Hindlimb muscle (tissue), 1 donor: ENCODE data around the gene MACF1. TPM values are rescaled to one million over a fixed set of nuclear protein-coding genes. Genes with fewer than 3 reads are reported as not detected.
"Not testable (repeated sequence)": the region's sequence is repeated elsewhere in the genome, so short reads cannot be mapped to it uniquely, and the experiment has no call there.

Experiments
- DNase-seq: peaks from one replicate; pipeline ENCODE4 v3.0.0-alpha.2; 2013
- polyA plus RNA-seq: library from polyadenylated mRNA; unstranded; fragments of 120-200 nt; gene quantifications from one replicate; pipeline ENCODE4 v1.2.1, GENCODE V29; 2013; ENCODE audit not compliant: insufficient read length

The MACF1 gene
- polyA plus RNA-seq, 1 donor, result 330 TPM

DNA sequence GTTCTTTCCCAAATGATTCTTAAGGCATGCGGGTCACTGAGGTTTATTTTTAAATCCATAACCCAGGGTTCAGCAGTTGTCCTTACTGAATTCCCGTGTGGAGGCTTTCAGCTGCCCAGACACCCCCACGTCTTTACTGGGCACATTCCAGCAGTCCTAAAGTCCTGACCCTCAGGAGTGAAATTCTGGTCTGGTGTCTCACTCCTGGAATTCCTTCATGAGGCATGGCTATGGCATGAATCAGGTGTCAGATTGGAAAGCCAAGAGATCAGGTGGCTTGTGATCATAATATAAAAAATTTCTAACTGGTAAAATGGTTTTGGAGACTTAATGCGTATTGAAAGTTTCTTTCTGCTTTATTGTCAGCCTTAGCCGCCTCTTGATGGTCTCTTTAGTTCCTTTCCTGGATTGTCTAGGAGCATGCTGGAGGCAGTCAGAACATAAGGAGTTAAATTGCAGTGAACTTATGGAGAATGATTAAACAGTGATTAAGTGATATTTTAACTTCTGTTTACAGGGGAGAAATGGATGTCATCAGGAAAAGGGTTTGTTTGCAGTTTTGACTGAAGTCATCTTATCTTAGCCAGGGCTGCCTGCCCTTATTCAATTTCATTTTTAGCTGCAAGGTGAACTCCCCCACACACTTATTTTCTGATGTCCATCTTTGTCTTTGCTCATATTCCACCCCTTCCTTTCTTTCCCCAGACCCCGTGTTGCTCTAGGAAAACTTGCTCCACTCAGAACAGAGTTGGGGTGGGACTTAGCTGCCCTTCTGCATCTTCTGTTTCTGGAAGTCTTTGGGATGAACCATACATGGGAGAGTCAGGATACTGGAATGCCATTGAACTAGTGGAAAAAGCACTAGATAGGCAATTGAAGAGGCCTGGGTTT is 25.7 kb upstream of the MACF1 start:
- DNase-seq, result no peak

DNA sequence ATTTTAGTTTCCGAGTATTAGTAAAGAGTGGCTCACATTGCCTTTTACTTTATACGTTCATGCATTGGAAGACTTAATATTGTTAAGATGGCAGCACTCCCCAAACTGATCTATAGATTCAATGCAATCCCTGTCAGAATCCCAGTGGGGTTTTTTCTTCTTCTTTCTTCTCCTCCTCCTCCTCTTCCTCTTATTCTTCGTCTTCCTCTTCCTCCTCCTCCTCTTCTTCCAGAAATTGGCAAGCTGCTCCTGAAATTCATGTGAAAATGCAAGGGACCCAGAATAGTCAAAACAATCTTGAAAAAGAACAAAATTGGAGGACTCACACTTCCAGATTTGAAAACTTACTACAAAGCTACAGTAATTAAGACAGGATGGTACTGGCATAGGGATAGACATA is 23.2 kb upstream of the MACF1 start:
- no peak for DNase-seq

GRCh38 chr1:39182804-39183203 is 21.7 kb upstream of the MACF1 start:
- DNase-seq, result no peak

GRCh38 chr1:39183503-39184353 is 20.8 kb upstream of the MACF1 start:
- DNase-seq, result no peak

GRCh38 chr1:39184354-39184818 is 20.1 kb upstream of the MACF1 start:
- DNase-seq, result no peak

DNA sequence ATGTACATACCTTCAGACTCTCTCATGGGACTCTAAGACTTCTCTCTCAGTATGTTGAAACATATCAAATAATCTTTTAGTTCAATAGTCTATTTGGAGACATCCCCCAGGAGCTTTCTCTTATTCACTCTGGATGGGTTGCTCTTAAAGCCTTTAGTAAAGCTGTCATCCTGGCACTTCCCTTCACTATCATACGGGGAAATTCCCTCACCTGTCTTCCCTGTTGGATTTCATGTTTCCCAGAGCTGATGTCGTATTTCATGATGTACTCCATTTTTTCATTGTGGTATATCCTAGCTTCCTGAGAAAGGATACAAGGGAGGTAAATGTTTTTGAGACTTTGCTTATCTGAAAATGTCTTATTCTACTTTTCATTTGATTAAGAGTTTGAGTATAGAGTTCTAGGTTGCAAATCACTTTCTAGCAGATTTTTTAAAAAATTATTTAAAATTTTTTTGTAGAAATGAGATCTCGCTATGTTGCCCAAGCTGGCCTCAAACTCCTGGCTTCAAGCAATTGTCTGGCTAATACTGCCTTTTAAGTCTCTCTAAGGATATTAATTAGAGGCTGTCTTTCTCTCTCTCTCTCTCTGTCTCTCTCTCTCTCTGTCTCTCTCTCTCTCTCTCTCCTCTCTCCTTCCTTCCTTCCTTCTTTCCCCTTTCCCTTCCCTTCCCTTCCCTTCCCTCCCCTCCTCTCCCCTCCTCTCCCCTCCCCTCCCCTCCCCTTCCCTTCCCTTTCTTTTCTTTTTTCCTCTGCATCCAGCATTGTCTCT is 17.0 kb upstream of the MACF1 start:
- DNase-seq, result no peak

DNA sequence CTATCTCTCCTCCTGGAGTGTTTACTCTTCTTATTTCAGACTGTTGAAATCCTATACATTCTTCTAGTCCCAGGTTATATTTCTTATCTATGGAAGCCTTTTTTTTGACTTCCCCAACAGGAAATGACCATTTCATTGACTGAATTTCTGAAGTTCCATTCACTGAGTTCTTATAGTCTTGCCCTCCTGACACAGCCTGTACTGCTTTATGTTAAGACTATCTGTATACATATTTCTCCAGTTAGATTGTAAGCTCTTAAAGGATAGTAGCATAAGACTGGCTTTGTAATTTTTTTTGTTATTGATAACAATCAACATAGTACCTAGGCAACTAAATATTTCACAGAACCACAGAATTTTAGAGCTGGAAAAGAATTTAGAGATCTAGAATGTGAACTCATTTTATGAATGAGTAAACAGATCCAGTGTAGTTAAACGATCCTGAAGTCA is 14.9 kb upstream of the MACF1 start:
- no peak for DNase-seq

DNA sequence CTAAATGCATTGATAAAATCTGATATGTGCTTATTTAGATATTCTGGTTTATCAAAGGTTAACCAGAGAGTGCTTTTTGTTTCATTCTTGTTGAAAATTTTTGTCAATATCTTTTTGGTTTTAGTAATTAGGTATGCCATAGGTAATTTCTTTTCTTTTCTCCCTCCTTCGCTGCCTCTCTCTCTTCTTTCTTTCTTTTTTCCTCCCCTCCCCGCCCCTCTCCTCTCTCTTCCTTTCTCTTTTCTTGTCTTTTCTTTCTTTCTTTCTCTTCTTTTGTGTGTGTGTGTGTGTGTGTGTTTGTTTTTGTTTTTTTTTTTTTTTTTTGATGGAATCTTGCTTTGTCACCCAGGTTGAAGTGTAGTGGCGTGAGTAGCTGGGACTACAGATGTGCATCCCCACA is 14.4 kb upstream of the MACF1 start:
- DNase-seq, result no peak

DNA sequence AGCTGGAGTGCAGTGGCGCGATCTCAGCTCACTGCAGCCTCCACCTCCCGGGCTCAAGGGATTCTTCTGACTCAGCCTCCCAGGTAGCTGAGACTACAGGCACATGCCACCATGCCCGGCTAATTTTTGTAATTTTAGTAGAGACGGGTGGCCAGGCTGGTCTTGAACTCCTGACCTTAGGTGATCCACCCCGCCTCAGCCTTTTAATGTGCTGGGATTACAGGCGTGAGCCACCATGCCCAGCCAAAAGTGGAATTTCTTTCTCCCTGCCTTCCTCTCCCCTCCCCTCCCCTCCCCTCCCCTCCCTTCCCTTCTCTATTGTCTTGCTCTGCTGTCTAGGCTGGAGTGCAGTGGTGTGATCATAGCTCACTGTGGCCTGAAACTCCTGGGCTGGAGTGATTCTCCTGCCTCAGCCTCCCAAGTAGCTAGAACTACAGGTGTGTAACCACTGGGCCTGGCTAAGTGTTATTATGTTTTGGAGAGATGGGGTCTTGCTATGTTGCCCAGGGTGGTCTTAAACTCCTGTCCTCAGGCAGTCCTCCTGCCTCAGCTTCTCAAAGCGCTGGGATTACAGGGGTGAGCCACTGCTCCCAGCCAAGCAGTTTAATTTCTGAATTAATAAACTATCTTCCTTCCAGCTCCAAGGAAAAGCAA is 10.0 kb upstream of the MACF1 start:
- no peak for DNase-seq

- DNase-seq, result no peak
Observed at GRCh38 chr1:39195166-39196111, 9.1 kb upstream of the MACF1 start.

- no peak for DNase-seq
Observed at GRCh38 chr1:39196244-39197215, 8.0 kb upstream of the MACF1 start.

- no peak for DNase-seq
Observed at GRCh38 chr1:39199593-39199992, 4.9 kb upstream of the MACF1 start.

DNA sequence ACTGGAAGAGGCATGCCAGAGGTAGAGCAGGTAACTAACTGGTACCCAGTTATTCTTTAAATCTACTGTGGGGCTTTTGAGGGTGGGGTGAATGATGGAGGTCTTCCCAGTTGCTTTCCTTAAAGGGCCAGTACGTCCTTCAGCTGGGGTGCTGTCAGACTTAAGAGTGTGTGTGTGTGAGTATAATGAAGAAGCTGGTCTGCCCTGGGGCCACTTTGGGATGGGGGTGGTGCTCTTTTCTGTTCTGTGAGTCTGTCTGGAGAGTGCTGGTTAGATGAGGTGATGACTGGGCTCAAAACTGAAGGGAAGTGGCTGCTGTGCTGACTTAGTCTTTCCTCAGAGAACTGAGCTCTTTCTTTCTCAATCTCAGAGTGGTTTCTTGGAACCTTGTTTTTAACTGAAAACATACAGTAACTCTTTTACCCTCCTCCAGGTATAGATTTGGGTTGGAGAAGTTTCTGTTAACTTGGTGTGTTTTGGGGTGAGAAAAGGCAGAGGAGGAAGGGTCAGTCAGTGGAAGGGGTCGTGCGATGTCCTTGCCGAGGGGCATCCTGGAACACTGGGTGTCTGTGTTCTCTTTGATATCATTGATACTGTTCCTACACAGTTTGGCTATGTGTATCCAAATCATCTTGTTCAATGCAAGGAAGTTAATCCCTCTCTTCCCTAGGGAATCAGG is 746 bp downstream of the MACF1 start:
- DNase-seq, result peak; percentile 43

- no peak for DNase-seq
Observed at GRCh38 chr1:39205781-39206464, 1.4 kb downstream of the MACF1 start.

- DNase-seq, result not testable (repeated sequence)
Observed at GRCh38 chr1:39208360-39208759, 3.9 kb downstream of the MACF1 start.

GRCh38 chr1:39210649-39211048 is 6.2 kb downstream of the MACF1 start:
- no peak for DNase-seq

GRCh38 chr1:39212499-39212898 is 8.0 kb downstream of the MACF1 start:
- no peak for DNase-seq

- DNase-seq, result no peak
Observed at GRCh38 chr1:39213511-39214002, 9.1 kb downstream of the MACF1 start.
